Measurements from ENCODE around the gene HTR2A.
"Not testable (repeated sequence)": the region's sequence is repeated elsewhere in the genome, so short reads cannot be mapped to it uniquely, and the experiment has no call there.

The HTR2A gene

GRCh38 chr13:46812301-46812797 is 84.5 kb downstream of the HTR2A start:
- Mint-ChIP-seq H3K36me3 (peaks cover 10% of the 10 kb centered on the region), H3K4me1 (peaks cover 3% of the 10 kb centered on the region), H3K27me3 (peaks cover 12% of the 10 kb centered on the region), H3K9me3 (peaks cover 11% of the 10 kb centered on the region), H3K27ac (no peak overlapping the region), H3K4me3 (no peak overlapping the region)
- DNase-seq (ENCODE audit: low spot score in 2 of 2) = no peak
- no peak for ATAC-seq (ENCODE audit: low read depth)

GRCh38 chr13:46810440-46810839 is 86.4 kb downstream of the HTR2A start:
- ATAC-seq (ENCODE audit: low read depth) = no peak
- H3K27me3 Mint-ChIP-seq = peaks cover 9% of the 10 kb centered on the region
- DNase-seq (ENCODE audit: low spot score in 2 of 2) = no peak

GRCh38 chr13:46804921-46805320 is 91.9 kb downstream of the HTR2A start:
- DNase-seq (ENCODE audit: low spot score in 2 of 2); H3K27me3 Mint-ChIP-seq: not testable (repeated sequence)

More at GRCh38 chr13:46810440-46810839, 86.4 kb downstream of the HTR2A start:
- H3K9me3 Mint-ChIP-seq = peaks cover 11% of the 10 kb centered on the region
- no peaks in the 10 kb centered on the region for H3K4me1 Mint-ChIP-seq
- H3K27ac Mint-ChIP-seq = no peak overlapping the region
- H3K36me3 Mint-ChIP-seq = peaks cover 10% of the 10 kb centered on the region
- no peak overlapping the region for H3K4me3 Mint-ChIP-seq

GRCh38 chr13:46804391-46804815 is 92.5 kb downstream of the HTR2A start:
- ATAC-seq (ENCODE audit: low read depth) (no peak), DNase-seq (ENCODE audit: low spot score in 2 of 2) (no peak)
- H3K27me3 Mint-ChIP-seq = peaks cover 8% of the 10 kb centered on the region
- H3K36me3 Mint-ChIP-seq = peaks cover 1% of the 10 kb centered on the region
- H3K27ac Mint-ChIP-seq = no peak overlapping the region
- H3K4me1 Mint-ChIP-seq = no peaks in the 10 kb centered on the region
- H3K4me3 Mint-ChIP-seq = no peak overlapping the region
- H3K9me3 Mint-ChIP-seq = peaks cover 2% of the 10 kb centered on the region

More at GRCh38 chr13:46804921-46805320, 91.9 kb downstream of the HTR2A start:
- H3K36me3 Mint-ChIP-seq; ATAC-seq (ENCODE audit: low read depth); H3K9me3 Mint-ChIP-seq; H3K4me1 Mint-ChIP-seq; H3K27ac Mint-ChIP-seq; H3K4me3 Mint-ChIP-seq: not testable (repeated sequence)

- H3K4me1 Mint-ChIP-seq = no peaks in the 10 kb centered on the region
- no peak overlapping the region for H3K27ac Mint-ChIP-seq
- H3K36me3 Mint-ChIP-seq = peaks cover 1% of the 10 kb centered on the region
- H3K9me3 Mint-ChIP-seq = peaks cover 2% of the 10 kb centered on the region
- no peak for ATAC-seq (ENCODE audit: low read depth)
- H3K4me3 Mint-ChIP-seq = no peak overlapping the region
- DNase-seq (ENCODE audit: low spot score in 2 of 2) = no peak
- H3K27me3 Mint-ChIP-seq = peaks cover 7% of the 10 kb centered on the region
Observed at GRCh38 chr13:46803586-46803985, 93.3 kb downstream of the HTR2A start.

- ATAC-seq (ENCODE audit: low read depth) (no peak), DNase-seq (ENCODE audit: low spot score in 2 of 2) (no peak)
- H3K9me3 Mint-ChIP-seq = peaks cover 2% of the 10 kb centered on the region
- H3K4me1 Mint-ChIP-seq = peaks cover 5% of the 10 kb centered on the region
- H3K36me3 Mint-ChIP-seq = peaks cover 1% of the 10 kb centered on the region
- H3K27me3 Mint-ChIP-seq = peaks cover 4% of the 10 kb centered on the region
- no peak overlapping the region for H3K27ac Mint-ChIP-seq
- H3K4me3 Mint-ChIP-seq = no peak overlapping the region
Observed at GRCh38 chr13:46801858-46802257, 95.0 kb downstream of the HTR2A start.

GRCh38 chr13:46799139-46799538 is 97.7 kb downstream of the HTR2A start:
- Mint-ChIP-seq H3K9me3 (no peaks in the 10 kb centered on the region), H3K27ac (no peak overlapping the region), H3K4me3 (no peak overlapping the region), H3K4me1 (peaks cover 15% of the 10 kb centered on the region), H3K36me3 (peaks cover 2% of the 10 kb centered on the region), H3K27me3 (peaks cover 2% of the 10 kb centered on the region)
- no peak for DNase-seq (ENCODE audit: low spot score in 2 of 2)
- ATAC-seq (ENCODE audit: low read depth) = no peak

GRCh38 chr13:46797501-46798237 is 99.2 kb downstream of the HTR2A start:
- Mint-ChIP-seq H3K4me1 (peaks cover 18% of the 10 kb centered on the region), H3K27ac (peak overlapping the region; percentile 95), H3K4me3 (peak overlapping the region; percentile 100), H3K27me3 (peaks cover 2% of the 10 kb centered on the region), H3K9me3 (no peaks in the 10 kb centered on the region), H3K36me3 (peaks cover 3% of the 10 kb centered on the region)
- DNase-seq (ENCODE audit: low spot score in 2 of 2) = no peak
- ATAC-seq (ENCODE audit: low read depth) = no peak

GRCh38 chr13:46796515-46797474 is 100.1 kb downstream of the HTR2A start, which contains the start of gene ESD:
TSS of gene ESD (minus strand) at chr13:46797161. CDS start at chr13:46791413, 5,748 bp downstream.
- DNase-seq (ENCODE audit: low spot score in 2 of 2) (peak; percentile 77 to 86), ATAC-seq (ENCODE audit: low read depth) (peak; percentile 89)
- Mint-ChIP-seq H3K4me1 (peaks cover 18% of the 10 kb centered on the region), H3K36me3 (peaks cover 3% of the 10 kb centered on the region), H3K27me3 (peaks cover 2% of the 10 kb centered on the region), H3K27ac (peak within 1 kb of the TSS; percentile 95), H3K9me3 (no peaks in the 10 kb centered on the region), H3K4me3 (peak within 1 kb of the TSS; percentile 100)

GRCh38 chr13:46796129-46796514 is 100.7 kb downstream of the HTR2A start:
- ATAC-seq (ENCODE audit: low read depth) (no peak), DNase-seq (ENCODE audit: low spot score in 2 of 2) (no peak)
- Mint-ChIP-seq H3K27me3 (no peaks in the 10 kb centered on the region), H3K4me3 (peak overlapping the region; percentile 100), H3K27ac (peak overlapping the region; percentile 95), H3K36me3 (peaks cover 3% of the 10 kb centered on the region), H3K9me3 (no peaks in the 10 kb centered on the region), H3K4me1 (peaks cover 18% of the 10 kb centered on the region)

GRCh38 chr13:46795321-46795720 is 101.5 kb downstream of the HTR2A start:
- Mint-ChIP-seq H3K4me1 (peaks cover 18% of the 10 kb centered on the region), H3K27ac (no peak overlapping the region), H3K27me3 (no peaks in the 10 kb centered on the region), H3K4me3 (no peak overlapping the region), H3K9me3 (no peaks in the 10 kb centered on the region), H3K36me3 (peaks cover 10% of the 10 kb centered on the region)
- DNase-seq (ENCODE audit: low spot score in 2 of 2) (no peak), ATAC-seq (ENCODE audit: low read depth) (no peak)

- no peaks in the 10 kb centered on the region for H3K4me1 Mint-ChIP-seq
- H3K9me3 Mint-ChIP-seq = no peaks in the 10 kb centered on the region
- H3K36me3 Mint-ChIP-seq = peaks cover 25% of the 10 kb centered on the region
- H3K4me3 Mint-ChIP-seq = no peak overlapping the region
- no peak for ATAC-seq (ENCODE audit: low read depth)
- DNase-seq (ENCODE audit: low spot score in 2 of 2) = no peak
- no peaks in the 10 kb centered on the region for H3K27me3 Mint-ChIP-seq
- no peak overlapping the region for H3K27ac Mint-ChIP-seq
Observed at GRCh38 chr13:46783504-46783903, 113.3 kb downstream of the HTR2A start.

- no peak overlapping the region for H3K4me3 Mint-ChIP-seq
- H3K36me3 Mint-ChIP-seq = peaks cover 27% of the 10 kb centered on the region
- no peak overlapping the region for H3K27ac Mint-ChIP-seq
- no peak for ATAC-seq (ENCODE audit: low read depth)
- no peaks in the 10 kb centered on the region for H3K9me3 Mint-ChIP-seq
- no peaks in the 10 kb centered on the region for H3K27me3 Mint-ChIP-seq
- no peaks in the 10 kb centered on the region for H3K4me1 Mint-ChIP-seq
- DNase-seq (ENCODE audit: low spot score in 2 of 2) = no peak
Observed at GRCh38 chr13:46782691-46783090, 114.2 kb downstream of the HTR2A start.

- H3K27me3 Mint-ChIP-seq = no peaks in the 10 kb centered on the region
- ATAC-seq (ENCODE audit: low read depth) (no peak), DNase-seq (ENCODE audit: low spot score in 2 of 2) (no peak)
- H3K4me3 Mint-ChIP-seq = no peak overlapping the region
- H3K4me1 Mint-ChIP-seq = no peaks in the 10 kb centered on the region
- H3K27ac Mint-ChIP-seq = no peak overlapping the region
- H3K36me3 Mint-ChIP-seq = peaks cover 27% of the 10 kb centered on the region
- H3K9me3 Mint-ChIP-seq = no peaks in the 10 kb centered on the region
Observed at GRCh38 chr13:46782066-46782465, 114.8 kb downstream of the HTR2A start.

Data from memory B cell (primary cell).